ENCODE results near the gene NHERF1.
A peak's percentile ranks its signal among the peaks of the same experiment; 100 is the strongest.

Gene NHERF1

DNA sequence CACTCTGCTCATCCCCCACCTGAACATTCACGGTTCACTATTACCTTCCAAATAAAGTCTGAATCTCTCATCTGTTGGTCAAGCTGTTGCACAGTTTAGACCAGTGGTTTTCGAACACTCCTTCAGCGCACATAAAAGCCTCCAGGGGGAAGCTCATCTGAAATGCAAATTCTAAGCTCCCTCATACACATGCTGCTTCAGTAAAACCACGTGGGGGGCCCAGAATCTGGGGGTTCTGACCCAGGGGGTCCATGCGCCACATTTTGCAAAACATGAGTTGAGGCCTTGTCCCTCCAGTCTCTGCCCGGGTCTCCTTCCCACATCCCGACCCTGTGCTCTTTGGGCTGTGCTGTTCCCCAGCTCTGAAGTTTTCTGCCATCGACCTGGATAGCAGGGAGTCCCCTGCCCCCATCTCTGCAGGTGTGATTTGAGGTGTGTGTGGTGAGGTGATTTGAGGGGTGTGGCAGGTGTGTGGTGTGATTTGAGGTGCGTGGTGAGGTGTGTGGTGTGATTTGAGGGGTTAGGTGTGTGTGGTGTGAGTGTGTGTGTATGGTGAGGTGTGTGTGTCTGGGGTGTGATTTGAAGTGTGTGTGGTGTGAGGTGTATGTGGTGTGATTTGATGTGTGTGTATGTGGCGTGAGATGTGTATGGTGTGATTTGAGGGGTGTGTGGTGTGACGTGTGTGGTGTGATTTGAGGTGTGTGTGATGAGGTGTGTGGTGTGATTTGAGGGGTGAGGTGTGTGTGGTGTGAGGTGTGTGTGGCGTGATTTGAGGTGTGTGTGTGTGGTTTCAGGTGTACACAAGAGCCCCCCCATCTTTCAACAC lies 16.2 kb upstream of the NHERF1 start:
- no peak for DNase-seq (ENCODE audit: low read depth, low spot score)
- Histone ChIP-seq H3K4me3 (ENCODE audit: insufficient read length, low read depth) (no peak overlapping the region), H3K9me3 (ENCODE audit: insufficient read depth, low read length) (peaks cover 11% of the 10 kb centered on the region), H3K9ac (ENCODE audit: insufficient read length, low read depth) (peak overlapping the region; percentile 11), H3K36me3 (ENCODE audit: insufficient read depth, insufficient read length, low read length) (no peaks in the 10 kb centered on the region), H3K27me3 (ENCODE audit: insufficient read depth, insufficient read length) (peaks cover 14% of the 10 kb centered on the region), H3K4me1 (ENCODE audit: insufficient read depth, insufficient read length) (no peaks in the 10 kb centered on the region)
- no peak for TF ChIP-seq SUZ12 (IDR thresholded peaks at IDR 0.05; ENCODE audit: extremely low read depth, insufficient read depth, insufficient read length)
- TF ChIP-seq ZNF274 (IDR thresholded peaks at IDR 0.05; ENCODE audit: low read depth, low read length) = no peak
- no peak for TF ChIP-seq YY1 (IDR thresholded peaks at IDR 0.05; ENCODE audit: insufficient read depth, insufficient read length)

DNA sequence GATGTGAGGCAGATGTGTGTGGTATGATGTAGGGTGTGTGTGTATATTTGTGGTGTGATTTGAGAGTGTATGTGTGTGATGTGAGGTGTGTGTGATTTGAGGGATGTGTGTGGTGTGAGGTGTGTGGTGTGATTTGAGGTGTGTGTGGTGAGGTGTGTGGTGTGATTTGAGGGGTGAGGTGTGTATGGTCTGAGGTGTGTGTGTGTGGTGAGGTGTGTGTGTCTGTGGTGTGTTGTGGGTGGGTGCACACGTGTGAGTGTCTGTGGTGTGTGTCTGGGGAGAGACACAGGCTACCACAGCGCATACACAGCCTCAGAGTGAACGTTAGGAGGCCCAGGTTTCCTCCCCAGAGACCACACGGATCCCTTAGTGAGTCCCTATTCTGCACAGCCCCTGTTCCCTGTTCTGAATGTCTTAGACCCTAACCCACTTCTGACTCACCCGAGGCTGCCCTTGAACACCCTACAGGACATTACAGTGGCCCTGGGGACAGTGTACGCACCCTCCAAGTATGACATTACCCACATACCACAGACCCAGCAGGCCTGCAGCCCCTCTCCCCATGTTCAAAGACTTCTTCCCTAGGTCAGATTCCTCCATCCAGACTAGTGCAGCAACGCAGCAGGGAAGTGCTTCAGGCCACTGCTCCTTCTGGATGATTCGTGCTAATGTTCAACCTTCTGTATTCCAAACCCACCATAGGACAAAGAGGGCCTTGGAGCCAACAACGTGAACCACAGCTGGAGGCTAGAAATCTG lies 14.9 kb upstream of the NHERF1 start:
- H3K9ac ChIP-seq (ENCODE audit: insufficient read length, low read depth) = no peak overlapping the region
- no peak for DNase-seq (ENCODE audit: low read depth, low spot score)
- TF ChIP-seq SUZ12 (IDR thresholded peaks at IDR 0.05; ENCODE audit: extremely low read depth, insufficient read depth, insufficient read length) = no peak
- no peak for TF ChIP-seq ZNF274 (IDR thresholded peaks at IDR 0.05; ENCODE audit: low read depth, low read length)
- no peak for TF ChIP-seq YY1 (IDR thresholded peaks at IDR 0.05; ENCODE audit: insufficient read depth, insufficient read length)
- peaks cover 4% of the 10 kb centered on the region for H3K4me1 ChIP-seq (ENCODE audit: insufficient read depth, insufficient read length)
- peaks cover 14% of the 10 kb centered on the region for H3K27me3 ChIP-seq (ENCODE audit: insufficient read depth, insufficient read length)
- H3K36me3 ChIP-seq (ENCODE audit: insufficient read depth, insufficient read length, low read length) = no peaks in the 10 kb centered on the region
- peaks cover 5% of the 10 kb centered on the region for H3K9me3 ChIP-seq (ENCODE audit: insufficient read depth, low read length)
- H3K4me3 ChIP-seq (ENCODE audit: insufficient read length, low read depth) = no peak overlapping the region

DNA sequence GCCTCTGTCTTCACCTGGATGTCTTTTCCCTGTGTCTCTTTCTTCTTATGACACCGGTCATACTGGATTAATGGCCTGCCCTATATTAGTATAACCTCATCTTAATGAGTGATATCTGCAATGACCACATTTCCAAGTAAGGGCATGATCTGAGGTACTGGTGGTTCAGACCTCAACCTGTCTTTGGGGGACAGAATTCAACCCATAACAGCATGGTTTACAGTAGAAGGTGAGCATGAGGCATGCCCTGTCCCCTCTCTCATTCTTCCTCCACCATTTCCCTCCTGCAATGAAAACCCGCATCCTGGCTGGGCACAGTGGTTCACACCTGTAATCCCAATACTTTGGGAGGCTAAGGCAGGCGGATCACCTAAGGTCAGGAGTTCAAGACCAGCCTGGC lies 14.2 kb upstream of the NHERF1 start:
- peaks cover 14% of the 10 kb centered on the region for H3K27me3 ChIP-seq (ENCODE audit: insufficient read depth, insufficient read length)
- no peaks in the 10 kb centered on the region for H3K36me3 ChIP-seq (ENCODE audit: insufficient read depth, insufficient read length, low read length)
- TF ChIP-seq YY1 (IDR thresholded peaks at IDR 0.05; ENCODE audit: insufficient read depth, insufficient read length) = no peak
- TF ChIP-seq ZNF274 (IDR thresholded peaks at IDR 0.05; ENCODE audit: low read depth, low read length) = no peak
- no peak for TF ChIP-seq SUZ12 (IDR thresholded peaks at IDR 0.05; ENCODE audit: extremely low read depth, insufficient read depth, insufficient read length)
- H3K4me1 ChIP-seq (ENCODE audit: insufficient read depth, insufficient read length) = peaks cover 8% of the 10 kb centered on the region
- DNase-seq (ENCODE audit: low read depth, low spot score) = no peak
- H3K9me3 ChIP-seq (ENCODE audit: insufficient read depth, low read length) = no peaks in the 10 kb centered on the region
- no peak overlapping the region for H3K9ac ChIP-seq (ENCODE audit: insufficient read length, low read depth)
- no peak overlapping the region for H3K4me3 ChIP-seq (ENCODE audit: insufficient read length, low read depth)

DNA sequence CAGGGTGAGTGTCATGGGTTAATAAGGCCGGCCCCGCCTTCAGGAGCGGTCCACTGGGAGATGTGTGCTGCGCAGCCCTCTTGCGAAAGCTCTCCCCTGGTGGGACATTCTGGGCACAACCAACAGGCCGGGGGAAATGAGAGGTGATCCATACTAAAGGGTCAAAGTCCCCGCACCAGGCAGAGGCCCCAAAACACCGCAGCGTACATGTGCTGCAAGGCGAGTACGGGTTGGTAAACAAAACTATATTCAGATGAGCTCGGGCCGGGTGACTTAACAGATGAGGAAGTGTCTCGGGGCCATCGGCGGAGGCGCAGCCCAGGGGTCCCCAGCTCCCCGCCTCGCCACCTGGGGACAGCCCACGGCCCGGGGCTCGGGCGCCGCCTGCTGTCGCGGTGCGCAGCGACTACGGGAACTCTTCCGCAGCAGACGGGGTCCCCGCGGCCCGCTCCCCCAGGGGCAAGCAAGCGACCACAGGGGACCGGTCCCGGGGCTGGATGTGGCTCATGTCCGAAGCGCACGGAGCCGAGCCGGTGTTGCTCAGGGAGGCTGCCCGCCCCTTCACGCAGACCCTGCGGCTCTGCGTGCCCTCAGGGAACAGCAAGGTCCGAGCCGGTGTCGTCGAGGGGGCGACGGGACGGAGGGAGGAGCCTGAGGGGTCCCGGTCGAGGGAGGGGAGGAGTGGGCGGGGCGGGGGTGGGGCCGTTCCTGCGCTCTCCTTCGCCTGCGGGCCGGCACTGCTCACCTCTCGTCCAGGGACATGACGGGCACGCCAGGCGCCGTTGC lies 11.7 kb upstream of the NHERF1 start, which contains the start of gene RAB37:
Gene RAB37, plus strand, starts transcription at position 744 of the 786 bp plus-strand sequence. Its CDS starts 17 bp downstream, at position 761.
- Histone ChIP-seq H3K27me3 (ENCODE audit: insufficient read depth, insufficient read length) (peaks cover 14% of the 10 kb centered on the region), H3K4me3 (ENCODE audit: insufficient read length, low read depth) (peak within 1 kb of the TSS; percentile 57), H3K9me3 (ENCODE audit: insufficient read depth, low read length) (no peaks in the 10 kb centered on the region), H3K36me3 (ENCODE audit: insufficient read depth, insufficient read length, low read length) (no peaks in the 10 kb centered on the region), H3K4me1 (ENCODE audit: insufficient read depth, insufficient read length) (peaks cover 8% of the 10 kb centered on the region), H3K9ac (ENCODE audit: insufficient read length, low read depth) (peak within 1 kb of the TSS; percentile 80)
- DNase-seq (ENCODE audit: low read depth, low spot score) = no peak
- TF ChIP-seq ZNF274 (IDR thresholded peaks at IDR 0.05; ENCODE audit: low read depth, low read length) (no peak), YY1 (IDR thresholded peaks at IDR 0.05; ENCODE audit: insufficient read depth, insufficient read length) (no peak), SUZ12 (IDR thresholded peaks at IDR 0.05; ENCODE audit: extremely low read depth, insufficient read depth, insufficient read length) (no peak)

DNA sequence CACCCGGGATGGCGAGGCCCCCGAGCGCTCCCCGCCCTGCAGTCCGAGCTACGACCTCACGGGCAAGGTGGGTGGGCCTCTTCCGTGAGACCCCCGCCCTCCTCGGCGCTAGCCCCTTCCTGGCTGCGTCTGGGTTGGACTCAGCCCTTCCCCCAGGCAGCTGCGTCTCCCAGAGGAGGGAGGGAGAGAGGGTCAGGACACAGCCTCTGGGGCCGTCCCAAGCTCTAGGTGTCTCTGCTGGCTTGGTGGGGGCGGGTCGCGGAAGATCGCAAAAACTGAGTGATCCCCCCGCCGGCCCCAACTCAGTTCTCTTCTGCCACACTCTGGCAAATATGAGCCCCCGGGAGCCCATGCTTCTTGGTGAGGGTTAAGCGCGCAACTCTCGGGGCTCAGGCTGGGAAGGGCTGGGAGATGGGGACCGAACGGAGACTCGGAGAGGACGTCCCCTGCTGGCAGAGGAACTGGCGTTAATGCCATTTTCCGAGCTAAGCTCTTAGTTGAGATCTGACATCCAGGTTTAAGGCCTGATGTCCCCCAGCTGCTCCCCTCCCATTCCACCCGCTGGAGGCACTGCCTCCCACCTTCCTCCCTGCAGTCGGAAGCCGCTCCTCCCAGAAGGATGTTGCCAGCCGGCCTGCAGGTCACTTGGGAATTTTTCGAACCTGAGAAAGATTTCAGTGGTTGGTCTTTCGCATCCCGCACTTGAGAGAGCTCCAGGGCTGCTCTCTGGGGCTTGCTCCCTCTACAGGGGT lies 11.0 kb upstream of the NHERF1 start:
- Histone ChIP-seq H3K4me1 (ENCODE audit: insufficient read depth, insufficient read length) (peaks cover 8% of the 10 kb centered on the region), H3K36me3 (ENCODE audit: insufficient read depth, insufficient read length, low read length) (no peaks in the 10 kb centered on the region), H3K9me3 (ENCODE audit: insufficient read depth, low read length) (no peaks in the 10 kb centered on the region), H3K4me3 (ENCODE audit: insufficient read length, low read depth) (peak overlapping the region; percentile 57), H3K9ac (ENCODE audit: insufficient read length, low read depth) (peak overlapping the region; percentile 80), H3K27me3 (ENCODE audit: insufficient read depth, insufficient read length) (peaks cover 13% of the 10 kb centered on the region)
- TF ChIP-seq SUZ12 (IDR thresholded peaks at IDR 0.05; ENCODE audit: extremely low read depth, insufficient read depth, insufficient read length) (no peak), ZNF274 (IDR thresholded peaks at IDR 0.05; ENCODE audit: low read depth, low read length) (no peak), YY1 (IDR thresholded peaks at IDR 0.05; ENCODE audit: insufficient read depth, insufficient read length) (no peak)
- no peak for DNase-seq (ENCODE audit: low read depth, low spot score)
